Psoas muscle (tissue), 8 donors: ENCODE measurements around the gene SLC24A1. TPM values are rescaled to one million over a fixed set of nuclear protein-coding genes. Genes with fewer than 3 reads are reported as not detected.

ENCODE experiments used
- ATAC-seq, 4 donors: fragments of 200-7000 bp; cut with Tn5 transposase; one replicate each; pipeline ENCODE4 v1.9.1; 2020; ENCODE audit warnings: moderate library complexity in 3 of 4, mild to moderate bottlenecking in 2 of 4
- DNase-seq, 2 donors: peaks; one replicate each; pipeline ENCODE4 v3.0.0-alpha.2; 2020
- H3K27ac ChIP-seq: fragments of 200-600 bp; one replicate; pipeline ENCODE4 v1.8.0; 2022
- H3K27me3 ChIP-seq, 3 donors: fragments of 200-600 bp in 1 of 3; one replicate each; pipeline versions ENCODE4 v1.6.1 to v1.8.0; 2013 to 2022; ENCODE audit warnings: low read length in 2 of 3, mild to moderate bottlenecking in 2 of 3, moderate library complexity in 1 of 3; ENCODE audit not compliant: insufficient read depth in 3 of 3
- H3K36me3 ChIP-seq, 2 donors: fragments of 200-600 bp in 1 of 2; one replicate each; pipeline versions ENCODE4 v1.6.1 to v1.8.0; 2013 to 2022; ENCODE audit warnings: low read depth in 1 of 2, mild to moderate bottlenecking in 1 of 2, moderate library complexity in 1 of 2; ENCODE audit not compliant: insufficient read depth in 1 of 2
- H3K4me1 ChIP-seq: fragments of 200-600 bp; one replicate; pipeline ENCODE4 v1.8.0; 2022
- H3K4me3 ChIP-seq: fragments of 200-600 bp; one replicate; pipeline ENCODE4 v1.8.0; 2022; ENCODE audit warnings: mild to moderate bottlenecking
- H3K9me3 ChIP-seq: fragments of 200-600 bp; one replicate; pipeline ENCODE4 v1.8.0; 2022
- WGBS, 3 donors: extraction: QIAGEN DNeasy Blood & Tissue Kit; methylation state at CpG; one replicate each; pipeline versions ENCODE4 v1.1.6 to v1.1.7; 2013; 5-methylcytosine and 5-hydroxymethylcytosine counted together
- intact Hi-C, 2 donors: fragments of 100-400 bp; cut with DNase I; formaldehyde crosslinking; loops; one replicate each; pipeline versions ENCODE4 v1.11.0 to v1.14.2; 2022
- polyA plus RNA-seq, 3 donors: library from polyadenylated mRNA; stranded (reverse); fragments of 200-250 nt; gene quantifications; one replicate each; pipeline ENCODE4 v1.2.3, GENCODE V29; 2013
- total RNA-seq, 4 donors: library from RNA; stranded (reverse); fragmentation: NEBNext Ultra II Directional in 2 of 4; extraction: Animal tissue kit (Norgen Biotek cat#: 25700) in 2 of 4; gene quantifications; one replicate each; pipeline versions ENCODE4 v1.2.1 to v1.2.4, GENCODE V29; 2021 to 2023
- TF ChIP-seq, protein P1 (sequence below): fragments of 200-600 bp; IDR thresholded peaks from one replicate; pipeline ENCODE4 v1.8.0; 2022; ENCODE audit warnings: antibody characterized with exemption
- donor health status: healthy with polysubstance abuse.
- donor health status: DM: no; HTN: no; CAD: no; lungs with moderate emphysema.
- donor health status: Bipolar disorder and iron deficiency.
- donor health status: healthy.
- donor health status: DM: yes; HTN: yes; CAD: no.
- donor health status: DM: no; HTN: no; CAD: no.
- donor health status: DM: no; HTN: no; CAD: no.
- donor health status: DM: yes; HTN: yes; CAD: no.

The SLC24A1 gene
- total and polyA plus RNA-seq, 7 donors, result 0.20 to 2.2 (median 0.74) TPM

DNA sequence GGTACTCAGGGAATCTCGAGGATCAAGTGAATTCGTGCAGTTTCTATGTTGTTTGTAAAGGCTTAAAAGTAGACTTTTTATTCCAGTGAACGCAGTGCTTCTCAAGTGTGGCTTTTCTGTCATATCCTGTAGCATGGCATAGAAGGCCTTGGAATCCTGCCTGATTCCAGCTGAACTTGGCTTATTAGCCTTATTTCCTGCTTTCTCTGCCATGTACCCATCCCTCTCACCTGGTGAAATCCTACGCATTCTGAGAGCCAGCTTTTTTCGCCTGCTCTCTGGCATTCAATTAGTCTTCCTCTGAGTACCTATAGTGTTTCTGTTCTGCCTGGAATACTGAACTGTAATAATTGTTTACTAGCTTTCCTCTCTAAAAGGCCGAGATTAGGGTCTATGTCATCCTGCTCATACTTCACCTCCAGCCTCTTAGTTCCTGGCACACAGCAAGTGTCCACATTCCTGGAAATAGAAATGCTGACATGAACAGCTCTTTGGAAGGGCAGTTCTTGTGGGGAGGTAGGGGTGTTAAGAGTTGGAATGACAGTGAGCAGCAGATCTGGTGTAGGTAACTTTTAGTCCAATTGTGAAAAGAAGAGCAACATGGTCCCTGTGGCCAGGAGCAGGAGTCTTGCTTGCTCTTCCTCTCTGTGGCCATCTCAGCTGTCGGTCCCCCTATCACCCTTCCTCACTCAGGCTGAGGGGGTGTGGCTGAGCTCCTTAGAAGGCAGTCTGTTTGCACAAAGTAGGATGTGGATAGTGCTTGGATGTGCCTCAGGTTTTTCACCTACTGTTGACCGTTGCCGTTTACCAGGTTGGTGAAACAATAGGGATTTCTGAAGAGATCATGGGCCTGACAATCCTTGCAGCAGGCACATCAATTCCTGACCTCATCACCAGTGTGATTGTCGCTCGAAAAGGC, 30.4 kb downstream of the SLC24A1 start:
- TF ChIP-seq, protein P1, sequence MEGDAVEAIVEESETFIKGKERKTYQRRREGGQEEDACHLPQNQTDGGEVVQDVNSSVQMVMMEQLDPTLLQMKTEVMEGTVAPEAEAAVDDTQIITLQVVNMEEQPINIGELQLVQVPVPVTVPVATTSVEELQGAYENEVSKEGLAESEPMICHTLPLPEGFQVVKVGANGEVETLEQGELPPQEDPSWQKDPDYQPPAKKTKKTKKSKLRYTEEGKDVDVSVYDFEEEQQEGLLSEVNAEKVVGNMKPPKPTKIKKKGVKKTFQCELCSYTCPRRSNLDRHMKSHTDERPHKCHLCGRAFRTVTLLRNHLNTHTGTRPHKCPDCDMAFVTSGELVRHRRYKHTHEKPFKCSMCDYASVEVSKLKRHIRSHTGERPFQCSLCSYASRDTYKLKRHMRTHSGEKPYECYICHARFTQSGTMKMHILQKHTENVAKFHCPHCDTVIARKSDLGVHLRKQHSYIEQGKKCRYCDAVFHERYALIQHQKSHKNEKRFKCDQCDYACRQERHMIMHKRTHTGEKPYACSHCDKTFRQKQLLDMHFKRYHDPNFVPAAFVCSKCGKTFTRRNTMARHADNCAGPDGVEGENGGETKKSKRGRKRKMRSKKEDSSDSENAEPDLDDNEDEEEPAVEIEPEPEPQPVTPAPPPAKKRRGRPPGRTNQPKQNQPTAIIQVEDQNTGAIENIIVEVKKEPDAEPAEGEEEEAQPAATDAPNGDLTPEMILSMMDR, result no peak
- DNase-seq, result no peak
- no peak for ATAC-seq
- Histone ChIP-seq H3K9me3 (no peaks in the 10 kb centered on the region), H3K4me1 (no peaks in the 10 kb centered on the region), H3K4me3 (no peak overlapping the region), H3K27ac (no peak overlapping the region), H3K36me3 (peaks cover 0 to 60% of the 10 kb centered on the region in 2 donors), H3K27me3 (no peaks in the 10 kb centered on the region)
- intact Hi-C loops, result no loop called here
- WGBS, 3 donors, result 79 to 80% (median 80%) methylated on average over 11 of the region's 11 CpGs

DNA sequence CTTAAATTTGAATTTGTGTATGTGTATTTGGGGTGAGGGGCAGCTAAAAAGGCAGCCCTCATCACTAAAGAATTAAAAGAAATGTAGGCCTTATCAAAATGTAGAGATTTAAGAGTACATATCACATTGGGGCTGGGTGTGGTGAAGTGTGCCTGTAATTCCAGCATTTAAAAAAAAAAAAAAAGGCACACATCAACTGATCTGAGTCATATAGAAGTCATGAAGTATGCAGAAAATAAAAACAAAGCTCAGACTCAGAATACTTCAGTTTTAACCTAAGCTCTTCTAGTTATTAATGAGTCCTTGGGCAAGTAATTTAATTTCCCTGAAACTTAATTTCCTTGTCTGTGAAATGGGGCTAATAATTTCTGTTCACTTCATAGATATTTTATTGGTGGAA, 31.6 kb downstream of the SLC24A1 start:
- Histone ChIP-seq H3K36me3 (peaks cover 0 to 71% of the 10 kb centered on the region in 2 donors), H3K27me3 (no peaks in the 10 kb centered on the region), H3K4me3 (no peak overlapping the region), H3K9me3 (no peaks in the 10 kb centered on the region), H3K4me1 (no peaks in the 10 kb centered on the region), H3K27ac (no peak overlapping the region)
- intact Hi-C loops, result no loop called here
- no peak for DNase-seq
- ATAC-seq, result no peak
- TF ChIP-seq, protein P1, result no peak

DNA sequence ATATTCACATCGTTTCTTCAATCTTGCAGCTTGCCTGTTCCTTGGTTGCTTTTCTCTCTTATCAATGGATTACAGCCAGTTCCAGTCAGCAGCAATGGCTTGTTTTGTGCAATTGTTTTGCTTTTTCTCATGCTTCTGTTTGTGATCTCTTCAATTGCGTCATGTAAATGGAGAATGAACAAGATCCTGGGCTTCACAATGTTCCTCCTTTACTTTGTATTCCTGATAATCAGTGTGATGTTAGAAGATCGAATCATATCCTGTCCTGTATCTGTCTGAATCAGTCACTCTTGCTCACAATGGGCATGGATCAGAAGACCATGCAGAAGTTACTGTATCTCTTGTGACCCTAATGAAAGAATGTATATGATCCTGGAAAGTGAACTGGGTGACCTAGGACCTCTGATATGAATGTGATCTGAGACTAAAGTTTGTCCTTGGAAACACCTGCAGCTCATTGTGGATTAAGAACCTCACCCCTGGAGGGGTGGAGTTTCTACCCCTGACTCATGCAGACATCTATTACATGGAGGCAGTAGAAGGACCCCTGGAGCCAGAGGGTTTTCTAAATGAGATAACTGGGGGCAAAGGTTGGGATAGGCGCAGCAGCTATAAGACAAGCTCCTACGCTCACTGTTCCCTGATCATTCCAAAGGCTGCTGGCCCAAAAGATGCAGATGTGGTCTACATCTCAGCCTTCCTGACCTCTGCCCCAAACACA, 32.2 kb downstream of the SLC24A1 start:
- WGBS, 3 donors, result 92 to 96% (median 94%) methylated on average over 5 of the region's 5 CpGs
- no peaks in the 10 kb centered on the region for H3K9me3 ChIP-seq
- H3K4me3 ChIP-seq, result no peak overlapping the region
- ATAC-seq, result no peak
- no peaks in the 10 kb centered on the region for H3K27me3 ChIP-seq
- H3K27ac ChIP-seq, result no peak overlapping the region
- intact Hi-C loops, result no loop called here
- TF ChIP-seq, protein P1, result no peak
- DNase-seq, result no peak
- no peaks in the 10 kb centered on the region for H3K4me1 ChIP-seq
- H3K36me3 ChIP-seq, result peaks cover 0 to 77% of the 10 kb centered on the region in 2 donors

DNA sequence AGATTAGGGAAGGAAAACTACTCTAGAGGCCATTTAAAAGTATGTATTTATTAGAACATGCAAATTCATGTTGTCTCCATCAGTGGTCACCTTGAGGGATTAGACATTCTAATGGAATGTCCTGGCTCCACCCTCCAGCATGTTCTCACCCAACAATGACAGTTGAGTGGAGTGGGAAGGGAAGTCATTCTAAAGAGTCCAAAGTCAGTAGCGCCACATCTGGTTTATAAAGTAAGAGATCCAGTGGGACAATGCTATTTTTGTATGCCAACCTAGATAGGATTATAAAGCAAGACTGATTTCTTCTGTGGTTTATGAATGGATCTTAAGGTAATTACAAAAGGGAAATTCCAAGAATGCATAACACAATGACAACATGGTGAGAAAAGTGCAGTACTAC, 33.3 kb downstream of the SLC24A1 start:
- WGBS, 3 donors, result 79 to 97% (median 91%) methylated on average over 1 of the region's 1 CpG
- intact Hi-C loops, result no loop called here
- TF ChIP-seq, protein P1, result no peak
- DNase-seq (no peak), ATAC-seq (no peak)
- Histone ChIP-seq H3K36me3 (peaks cover 0 to 88% of the 10 kb centered on the region in 2 donors), H3K27ac (no peak overlapping the region), H3K4me1 (no peaks in the 10 kb centered on the region), H3K4me3 (no peak overlapping the region), H3K27me3 (no peaks in the 10 kb centered on the region), H3K9me3 (no peaks in the 10 kb centered on the region)
